NCI-H128 (cell line): ENCODE results near the gene RFC2.
"Not testable (repeated sequence)": the region's sequence is repeated elsewhere in the genome, so short reads cannot be mapped to it uniquely, and the experiment has no call there.

Source experiments
- DNase-seq: peaks from one replicate; lab custom pipeline; 2025; ENCODE audit not compliant: unreplicated experiment; lab: John Stamatoyannopoulos, UW

Gene RFC2

GRCh38 chr7:74283858-74284447, 29.8 kb upstream of the RFC2 start:
- DNase-seq: no peak

- no peak for DNase-seq
Observed at GRCh38 chr7:74282748-74283459, 28.7 kb upstream of the RFC2 start.

GRCh38 chr7:74280985-74281384, 26.8 kb upstream of the RFC2 start:
- DNase-seq: no peak

- no peak for DNase-seq
Observed at GRCh38 chr7:74277636-74278035, 23.4 kb upstream of the RFC2 start.

- DNase-seq: no peak
Observed at GRCh38 chr7:74275401-74275881, 21.2 kb upstream of the RFC2 start.

GRCh38 chr7:74272305-74273038, 18.3 kb upstream of the RFC2 start:
- DNase-seq: no peak

- no peak for DNase-seq
Observed at GRCh38 chr7:74271742-74272141, 17.5 kb upstream of the RFC2 start.

- peak; percentile 26 for DNase-seq
Observed at GRCh38 chr7:74269757-74270277, 15.6 kb upstream of the RFC2 start.

- no peak for DNase-seq
Observed at GRCh38 chr7:74267756-74268565, 13.8 kb upstream of the RFC2 start.

GRCh38 chr7:74266191-74266963, 12.2 kb upstream of the RFC2 start:
- DNase-seq: no peak

GRCh38 chr7:74263399-74264120, 9.4 kb upstream of the RFC2 start:
- no peak for DNase-seq

GRCh38 chr7:74262639-74263398, 8.6 kb upstream of the RFC2 start:
- no peak for DNase-seq

- DNase-seq: no peak
Observed at GRCh38 chr7:74258639-74259038, 4.4 kb upstream of the RFC2 start.

GRCh38 chr7:74256491-74257408, 2.6 kb upstream of the RFC2 start:
- DNase-seq: no peak

GRCh38 chr7:74255461-74255860, 1.3 kb upstream of the RFC2 start:
- not testable (repeated sequence) for DNase-seq

- DNase-seq: no peak
Observed at GRCh38 chr7:74254858-74255379, 720 bp upstream of the RFC2 start.

GRCh38 chr7:74253835-74254128, 417 bp downstream of the RFC2 start:
- no peak for DNase-seq

- DNase-seq: no peak
Observed at GRCh38 chr7:74253331-74253730, 868 bp downstream of the RFC2 start.
